Kidney (tissue), 14 donors: ENCODE data around the gene KIF6. TPM values are rescaled to one million over a fixed set of nuclear protein-coding genes. Genes with fewer than 3 reads are reported as not detected.
"Not testable (repeated sequence)": the region's sequence is repeated elsewhere in the genome, so short reads cannot be mapped to it uniquely, and the experiment has no call there.

Experiments
- DNase-seq, 5 donors: peaks; one replicate each; pipeline ENCODE4 v3.0.0-alpha.2; 2013 to 2020
- FAIRE-seq: peaks from 2 replicates; lab custom pipeline; 2012; peaks lifted over from hg19 to GRCh38; lab: Jason Lieb, UNC
- H3K27ac ChIP-seq, 2 donors: one replicate each; pipeline ENCODE4 v1.7.0; 2013; ENCODE audit warnings: low read depth in 2 of 2, low read length in 2 of 2, inconsistent platforms in 1 of 2
- H3K27me3 ChIP-seq: one replicate; pipeline ENCODE4 v1.7.1; 2013; ENCODE audit warnings: low read length, inconsistent platforms; ENCODE audit not compliant: control insufficient read depth, insufficient read depth
- H3K36me3 ChIP-seq, 3 donors: one replicate each; pipeline versions ENCODE4 v1.7.0 to v1.7.1; 2013; ENCODE audit warnings: low read length in 3 of 3, control low read depth in 1 of 3, inconsistent platforms in 1 of 3; ENCODE audit not compliant: insufficient read depth in 3 of 3, control insufficient read depth in 2 of 3
- H3K4me1 ChIP-seq, 3 donors: one replicate each; pipeline versions ENCODE4 v1.7.0 to v1.7.1; 2013; ENCODE audit warnings: low read length in 3 of 3, inconsistent platforms in 1 of 3, low read depth in 1 of 3; ENCODE audit not compliant: control insufficient read depth in 2 of 3, insufficient read depth in 2 of 3
- H3K4me3 ChIP-seq, 3 donors: one replicate each; pipeline versions ENCODE4 v1.7.0 to v1.8.1; 2013; ENCODE audit warnings: low read length in 3 of 3, control low read depth in 1 of 3, inconsistent platforms in 1 of 3
- H3K9ac ChIP-seq, 3 donors: one replicate each; pipeline versions ENCODE4 v1.7.0 to v1.7.1; 2013; ENCODE audit warnings: low read length in 3 of 3, control low read depth in 1 of 3, inconsistent platforms in 1 of 3
- H3K9me3 ChIP-seq, 3 donors: one replicate each; pipeline versions ENCODE4 v1.7.0 to v1.7.1; 2013; ENCODE audit warnings: low read length in 3 of 3, control low read depth in 1 of 3, inconsistent platforms in 1 of 3; ENCODE audit not compliant: control insufficient read depth in 2 of 3, insufficient read depth in 1 of 3
- CTCF ChIP-seq: IDR thresholded peaks from 3 replicates; pipeline ENCODE4 v1.5.1; 2012; ENCODE audit warnings: mild to moderate bottlenecking, moderate library complexity, borderline replicate concordance; ENCODE audit not compliant: insufficient read depth; ENCODE audit errors: extremely low read depth
- intact Hi-C: fragments of 100-400 bp; cut with DNase I; formaldehyde crosslinking; loops from one replicate; pipeline ENCODE4 v1.11.1; 2022
- polyA plus RNA-seq: library from polyadenylated mRNA; stranded (reverse); fragments of 350-450 nt; fragmentation: Illumina TruSeq; extraction: RNeasy Lipid Tissue Mini Kit (QIAGEN cat#74804); gene quantifications from one replicate; pipeline ENCODE4 v1.2.3, GENCODE V29; 2014; ENCODE audit warnings: low read depth, low replicate concordance; ENCODE audit not compliant: insufficient read depth
- total RNA-seq: library from RNA; stranded (reverse); fragmentation: NEBNext Ultra II Directional; extraction: Animal tissue kit (Norgen Biotek cat#: 25700); gene quantifications from one replicate; pipeline ENCODE4 v1.2.1, GENCODE V29; 2021
- donor health status: control.
- donor health status: control.
- donor health status: control.
- donor health status: control.
- donor health status: control.
- donor health status: DM: yes; HTN: yes; CAD: no.
- donor health status: Normal renal cell carcinoma (clear cell type).

KIF6 gene
- total and polyA plus RNA-seq, 2 donors from 2014 or later = 1.7 to 2.9 TPM

- Histone ChIP-seq H3K9ac (no peak overlapping the region), H3K4me3 (no peak overlapping the region), H3K27ac (no peak overlapping the region), H3K36me3 (no peaks in the 10 kb centered on the region), H3K4me1 (no peaks in the 10 kb centered on the region), H3K9me3 (no peaks in the 10 kb centered on the region), H3K27me3 (no peaks in the 10 kb centered on the region)
- intact Hi-C loops = no loop called here
- FAIRE-seq = no peak
- TF ChIP-seq CTCF = no peak
- no peak for DNase-seq
Measured at GRCh38 chr6:39684790-39685488, 40.3 kb downstream of the KIF6 start.

- Histone ChIP-seq H3K4me3 (no peak overlapping the region), H3K9me3 (no peaks in the 10 kb centered on the region), H3K27ac (no peak overlapping the region), H3K27me3 (no peaks in the 10 kb centered on the region), H3K9ac (no peak overlapping the region), H3K36me3 (no peaks in the 10 kb centered on the region), H3K4me1 (no peaks in the 10 kb centered on the region)
- intact Hi-C loops = no loop called here
- DNase-seq = no peak
- no peak for TF ChIP-seq CTCF
- no peak for FAIRE-seq
Measured at GRCh38 chr6:39681674-39682121, 43.5 kb downstream of the KIF6 start.

- FAIRE-seq = no peak
- intact Hi-C loops = no loop called here
- H3K4me1 ChIP-seq = no peaks in the 10 kb centered on the region
- H3K36me3 ChIP-seq = no peaks in the 10 kb centered on the region
- no peak overlapping the region for H3K9ac ChIP-seq
- H3K27ac ChIP-seq = no peak overlapping the region
- TF ChIP-seq CTCF = no peak
- no peaks in the 10 kb centered on the region for H3K9me3 ChIP-seq
- H3K4me3 ChIP-seq = no peak overlapping the region
- H3K27me3 ChIP-seq = no peaks in the 10 kb centered on the region
- DNase-seq = no peak
Measured at GRCh38 chr6:39678914-39679313, 46.3 kb downstream of the KIF6 start.

GRCh38 chr6:39677318-39677717, 47.9 kb downstream of the KIF6 start:
- DNase-seq, H3K4me3 ChIP-seq, H3K27ac ChIP-seq, H3K4me1 ChIP-seq, intact Hi-C loops, H3K36me3 ChIP-seq, H3K27me3 ChIP-seq, H3K9ac ChIP-seq, H3K9me3 ChIP-seq, FAIRE-seq: not testable (repeated sequence)
